Liver (tissue), 3 donors: Measurements from ENCODE around the gene ZC3H18.

Source experiments
- FOXA1 ChIP-seq: IDR thresholded peaks from 2 replicates; pipeline ENCODE4 v1.6.1; 2016; ENCODE audit warnings: antibody characterized with exemption
- HNF4G ChIP-seq: IDR thresholded peaks from 2 replicates; pipeline ENCODE4 v1.6.1; 2016; ENCODE audit warnings: antibody characterized with exemption
- TAF1 ChIP-seq: conservative IDR thresholded peaks from 2 replicates; pipeline ENCODE4 v1.6.1; 2016; ENCODE audit warnings: antibody characterized with exemption, mild to moderate bottlenecking
- TF ChIP-seq, protein P1 (sequence below): fragments of 150-350 bp; IDR thresholded peaks from 2 replicates; pipeline ENCODE4 v1.5.1; 2017; ENCODE audit warnings: improper control_type of control experiment, low read depth, low read length; ENCODE audit not compliant: missing input control
- donor health status: healthy.
- donor health status: healthy.

- TF ChIP-seq TAF1 (no peak), FOXA1 (no peak), HNF4G (no peak)
- TF ChIP-seq, protein P1, sequence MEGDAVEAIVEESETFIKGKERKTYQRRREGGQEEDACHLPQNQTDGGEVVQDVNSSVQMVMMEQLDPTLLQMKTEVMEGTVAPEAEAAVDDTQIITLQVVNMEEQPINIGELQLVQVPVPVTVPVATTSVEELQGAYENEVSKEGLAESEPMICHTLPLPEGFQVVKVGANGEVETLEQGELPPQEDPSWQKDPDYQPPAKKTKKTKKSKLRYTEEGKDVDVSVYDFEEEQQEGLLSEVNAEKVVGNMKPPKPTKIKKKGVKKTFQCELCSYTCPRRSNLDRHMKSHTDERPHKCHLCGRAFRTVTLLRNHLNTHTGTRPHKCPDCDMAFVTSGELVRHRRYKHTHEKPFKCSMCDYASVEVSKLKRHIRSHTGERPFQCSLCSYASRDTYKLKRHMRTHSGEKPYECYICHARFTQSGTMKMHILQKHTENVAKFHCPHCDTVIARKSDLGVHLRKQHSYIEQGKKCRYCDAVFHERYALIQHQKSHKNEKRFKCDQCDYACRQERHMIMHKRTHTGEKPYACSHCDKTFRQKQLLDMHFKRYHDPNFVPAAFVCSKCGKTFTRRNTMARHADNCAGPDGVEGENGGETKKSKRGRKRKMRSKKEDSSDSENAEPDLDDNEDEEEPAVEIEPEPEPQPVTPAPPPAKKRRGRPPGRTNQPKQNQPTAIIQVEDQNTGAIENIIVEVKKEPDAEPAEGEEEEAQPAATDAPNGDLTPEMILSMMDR, result no peak
These were observed 35.3 kb downstream of the ZC3H18 start for GRCh38 chr16:88605186-88606147.
